GM10847 (cell line): ENCODE measurements around the gene NEK1.

Experiments used
- POLR2A ChIP-seq: IDR thresholded peaks from 2 replicates; pipeline ENCODE4 v1.6.1; 2011; ENCODE audit not compliant: insufficient read length; ENCODE audit errors: extremely low read depth

NEK1 gene

DNA sequence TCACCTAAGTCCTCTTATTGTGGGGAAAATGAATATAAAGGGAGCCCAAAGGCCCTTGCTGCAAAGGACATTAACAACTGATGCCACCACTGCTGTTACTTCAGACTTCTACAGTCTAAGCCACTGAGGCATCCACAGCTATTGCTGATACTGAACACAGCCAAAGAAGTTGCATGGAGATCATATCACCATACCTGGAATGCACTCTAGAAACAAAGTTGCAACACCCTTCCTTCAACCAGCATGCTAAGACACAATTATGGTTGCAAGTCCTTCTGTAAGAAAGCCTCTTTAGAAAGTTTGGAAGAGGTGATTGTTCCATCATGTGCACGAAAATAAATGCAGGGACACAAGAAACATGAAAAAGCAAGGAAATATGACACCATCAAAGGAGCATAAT is 236.0 kb downstream of the NEK1 start:
- TF ChIP-seq POLR2A: no peak

DNA sequence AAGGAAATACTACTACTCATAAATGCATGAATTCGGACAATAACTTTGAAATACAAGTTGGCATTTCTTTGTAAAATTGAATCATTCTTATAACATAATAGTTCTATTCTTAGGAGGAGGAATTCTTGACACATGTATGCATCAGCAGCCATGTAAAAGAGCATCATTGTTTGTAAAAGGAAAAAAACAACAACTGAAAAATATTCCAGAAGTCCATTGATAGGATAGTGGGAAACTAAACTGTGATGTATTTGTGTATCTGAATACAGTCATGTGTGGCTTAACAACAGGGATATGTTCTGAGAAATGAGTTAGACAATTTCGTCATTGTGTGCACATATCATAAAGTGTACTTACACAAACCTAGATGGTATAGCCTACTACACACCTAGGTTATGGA is 239.6 kb downstream of the NEK1 start:
- no peak for TF ChIP-seq POLR2A

DNA sequence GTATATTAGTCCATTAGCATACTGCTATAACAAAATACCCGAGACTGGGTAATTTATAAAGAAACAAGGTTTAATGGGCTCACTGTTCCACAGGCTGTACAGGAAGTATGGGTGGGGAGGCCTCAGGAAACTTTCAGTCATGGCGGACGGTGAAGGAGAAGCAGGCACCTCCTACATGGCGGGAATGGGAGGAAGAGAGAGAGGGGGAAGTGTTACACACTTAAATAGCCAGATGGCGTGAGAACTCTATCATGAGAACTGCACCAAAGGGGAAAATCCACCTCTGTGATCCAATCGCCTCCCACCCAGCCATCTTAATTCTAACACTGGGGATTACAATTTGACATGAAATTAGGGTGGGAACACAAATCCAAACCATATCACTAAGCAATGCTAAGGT is 242.7 kb downstream of the NEK1 start:
- no peak for TF ChIP-seq POLR2A

DNA sequence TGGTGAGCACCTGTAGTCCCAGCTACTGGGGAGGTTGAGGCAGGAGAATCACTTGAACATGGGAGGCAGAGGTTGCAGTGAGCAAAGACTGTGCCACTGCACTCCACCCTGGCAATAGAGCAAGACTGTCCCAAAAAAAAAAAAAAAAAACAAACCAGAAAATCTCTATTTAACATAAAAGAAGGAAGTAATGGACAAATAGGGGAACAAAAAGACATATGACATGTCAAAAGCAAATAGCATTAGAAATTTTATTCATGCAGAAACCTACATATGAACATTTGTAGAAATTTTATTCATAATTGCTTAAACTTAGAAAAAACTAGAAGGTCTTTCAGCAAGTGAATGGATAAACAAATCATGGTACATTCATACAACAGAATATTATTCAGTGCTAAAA is 244.6 kb downstream of the NEK1 start:
- TF ChIP-seq POLR2A: no peak

DNA sequence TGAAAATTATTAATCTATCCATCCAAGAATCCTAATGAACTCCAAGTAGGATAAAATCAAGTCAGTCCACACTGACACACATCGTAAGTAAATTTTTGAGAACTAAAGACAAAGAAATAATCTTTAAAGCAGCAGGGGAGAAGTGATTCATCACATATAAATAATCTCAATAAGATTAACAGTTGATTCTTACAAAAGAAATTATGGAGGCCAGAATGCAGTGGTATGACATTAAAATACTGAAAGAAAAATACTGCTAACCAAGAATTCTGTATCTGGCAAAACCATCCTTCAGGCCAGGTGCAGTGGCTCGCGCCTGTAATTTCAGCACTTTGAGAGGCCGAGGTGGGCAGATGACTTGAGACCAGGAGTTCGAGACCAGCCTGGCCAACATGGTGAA is 245.6 kb downstream of the NEK1 start:
- TF ChIP-seq POLR2A: no peak

DNA sequence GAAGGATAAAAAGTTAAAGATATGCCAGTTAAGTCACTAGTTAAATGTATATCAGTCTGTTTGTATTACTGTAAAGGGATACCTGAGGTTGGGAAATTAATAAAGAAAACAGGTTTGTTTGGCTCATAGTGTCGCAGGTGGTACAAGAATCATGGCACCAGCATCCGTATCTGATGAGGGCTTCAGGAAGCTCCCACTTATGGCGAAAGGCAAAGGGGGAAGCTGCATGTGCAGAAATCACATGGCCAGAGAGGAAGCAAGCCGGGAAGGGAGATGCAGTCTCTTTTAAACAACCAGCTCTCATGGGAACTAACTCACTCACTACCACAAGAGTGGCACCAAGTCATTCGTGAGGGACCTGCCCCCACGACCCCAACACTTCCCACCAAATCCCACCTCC is 249.8 kb downstream of the NEK1 start:
- no peak for TF ChIP-seq POLR2A

DNA sequence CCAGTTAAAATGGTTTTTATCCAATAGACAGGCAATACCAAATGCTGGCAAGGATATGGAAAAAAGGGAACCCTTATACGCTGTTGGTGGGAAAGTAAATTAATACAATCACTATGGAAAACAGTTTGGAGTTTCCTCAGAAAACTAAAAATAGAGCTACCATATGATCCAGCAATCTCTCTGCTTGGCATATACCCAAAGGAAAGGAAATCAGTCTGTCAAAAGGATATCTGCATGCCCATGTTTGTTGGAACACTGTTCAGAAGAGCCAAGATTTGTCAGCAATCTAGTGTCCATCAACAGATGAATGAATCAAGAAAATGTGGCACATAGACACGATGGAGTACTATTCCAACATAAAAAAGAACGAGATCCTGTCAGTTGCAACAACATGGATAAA is 250.6 kb downstream of the NEK1 start:
- no peak for TF ChIP-seq POLR2A

DNA sequence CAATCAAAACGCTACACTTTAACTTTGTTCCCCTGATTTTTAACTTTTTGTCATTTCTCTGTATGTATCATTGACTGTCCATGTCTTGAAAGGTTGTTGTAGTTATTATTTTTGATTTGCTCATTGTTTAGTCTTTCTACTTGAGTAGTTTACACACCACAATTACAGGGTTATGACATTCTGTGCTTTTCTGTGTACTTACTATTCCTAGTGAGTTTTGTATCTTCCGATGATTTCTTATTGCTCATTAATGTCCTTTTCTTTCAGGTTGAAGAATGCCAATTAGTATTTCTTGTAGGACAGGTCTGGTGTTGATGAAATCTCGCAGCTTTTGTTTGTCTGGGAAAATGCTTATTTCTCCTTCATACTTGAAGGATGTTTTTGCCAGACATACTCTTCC is 252.4 kb downstream of the NEK1 start:
- TF ChIP-seq POLR2A: no peak

DNA sequence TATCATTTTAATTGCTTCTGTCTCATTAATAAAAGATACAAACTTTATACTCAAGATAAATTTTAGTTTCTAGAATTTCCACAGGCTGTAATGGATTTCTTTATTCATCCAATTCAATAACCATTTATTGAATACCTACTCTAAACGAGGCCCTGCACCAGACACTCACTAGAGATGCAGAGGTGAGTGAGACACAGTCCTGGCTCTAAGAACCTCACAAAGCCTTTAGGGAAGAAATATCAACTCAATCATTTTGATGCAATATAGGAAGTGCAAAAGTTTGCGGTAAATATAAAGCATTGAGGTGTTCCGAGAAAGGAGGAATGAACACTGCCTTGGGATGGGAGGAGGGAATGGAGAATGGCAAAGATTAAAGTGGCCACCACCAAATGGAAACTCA is 260.0 kb downstream of the NEK1 start:
- no peak for TF ChIP-seq POLR2A

DNA sequence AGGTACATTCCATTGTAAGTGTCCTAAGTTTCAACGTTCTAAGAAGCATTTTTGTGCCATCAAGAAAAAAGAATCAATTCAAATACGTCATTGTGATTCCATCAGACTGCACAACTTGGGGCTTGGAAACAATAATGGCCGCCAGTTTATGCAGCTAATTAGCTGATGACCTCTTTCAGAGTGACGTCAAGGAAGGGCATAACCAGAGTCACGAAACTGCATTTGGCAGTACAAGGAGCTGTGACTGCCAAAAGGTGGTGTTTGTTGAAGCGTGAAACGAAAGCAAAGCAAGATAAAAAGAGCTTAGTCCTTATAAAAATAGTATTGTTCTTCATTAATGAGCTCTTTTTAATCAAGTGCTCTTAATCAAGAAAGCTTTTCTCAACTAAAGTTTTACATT is 260.5 kb downstream of the NEK1 start:
- no peak for TF ChIP-seq POLR2A

DNA sequence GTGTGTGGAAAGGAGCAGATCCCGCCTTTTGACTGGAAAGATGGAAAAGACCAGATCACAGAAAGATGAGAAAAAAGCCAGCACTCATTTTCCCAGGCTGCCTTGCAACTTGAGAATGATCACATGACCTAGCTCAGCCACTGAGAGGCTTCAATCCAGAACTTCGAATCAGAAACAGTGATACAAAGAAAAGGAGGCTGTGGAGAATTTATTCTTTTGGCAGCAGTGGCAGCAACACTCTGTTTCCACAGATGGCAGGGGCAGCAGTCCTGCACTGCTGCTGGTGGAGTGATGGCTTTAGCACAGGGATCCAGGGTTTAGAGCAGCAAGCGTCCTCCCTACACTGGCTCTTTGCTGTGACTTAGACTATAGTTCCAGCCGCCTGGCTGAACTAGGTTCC is 263.8 kb downstream of the NEK1 start:
- no peak for TF ChIP-seq POLR2A

DNA sequence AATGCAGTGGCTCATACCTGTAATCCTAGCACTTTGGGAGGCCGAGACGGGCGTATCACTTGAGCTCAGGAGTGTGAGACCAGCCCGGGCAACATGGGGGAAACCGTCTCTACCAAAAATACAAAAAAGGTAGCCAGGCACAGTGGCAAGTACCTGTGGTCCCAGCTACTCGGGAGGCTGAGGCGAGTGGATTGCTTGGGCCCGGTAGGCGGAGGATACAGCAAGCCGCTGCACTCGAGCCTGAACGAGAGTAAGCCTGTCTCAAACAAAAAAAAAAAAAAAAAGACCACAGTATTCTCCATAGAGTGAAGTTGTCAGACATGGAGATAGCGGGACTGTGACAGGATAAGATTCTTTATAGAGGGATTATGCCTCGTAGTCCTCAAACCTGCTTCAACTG is 265.5 kb downstream of the NEK1 start:
- no peak for TF ChIP-seq POLR2A

DNA sequence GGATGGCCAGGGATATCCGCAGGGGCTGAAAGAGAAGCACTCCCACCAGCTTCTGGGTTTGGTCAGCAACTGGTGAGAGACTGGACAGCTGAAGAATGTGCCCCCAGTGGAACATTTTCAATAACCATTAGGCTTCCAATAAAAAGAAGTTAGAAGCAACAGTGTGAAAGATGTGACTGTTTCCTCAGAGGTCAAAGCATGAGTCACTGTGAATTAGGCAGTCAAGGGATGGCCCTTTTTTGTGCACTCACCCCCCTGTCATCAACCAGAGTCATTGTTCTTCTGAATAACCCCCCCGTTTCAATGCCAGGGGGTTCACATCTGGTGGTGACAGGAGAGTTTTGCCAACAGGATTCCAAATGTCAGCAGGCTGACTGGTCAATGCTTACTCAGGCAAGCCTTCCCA is 267.1 kb downstream of the NEK1 start:
- TF ChIP-seq POLR2A: no peak
